ENCODE data around the gene PIP4K2A.
A peak's percentile ranks its signal among the peaks of the same experiment; 100 is the strongest.
"Not testable (repeated sequence)": the region's sequence is repeated elsewhere in the genome, so short reads cannot be mapped to it uniquely, and the experiment has no call there.

Gene PIP4K2A

GRCh38 chr10:22714479-22715289 is at the start of gene PIP4K2A:
TSS of gene PIP4K2A (minus strand) at chr10:22714578. CDS start at chr10:22714326, 252 bp downstream.
- peak; percentile 77 to 82 for DNase-seq

GRCh38 chr10:22761569-22762220 is 47.3 kb upstream of the PIP4K2A start:
- no peak for DNase-seq

- no peak for DNase-seq
Observed at GRCh38 chr10:22760025-22760424, 45.6 kb upstream of the PIP4K2A start.

DNA sequence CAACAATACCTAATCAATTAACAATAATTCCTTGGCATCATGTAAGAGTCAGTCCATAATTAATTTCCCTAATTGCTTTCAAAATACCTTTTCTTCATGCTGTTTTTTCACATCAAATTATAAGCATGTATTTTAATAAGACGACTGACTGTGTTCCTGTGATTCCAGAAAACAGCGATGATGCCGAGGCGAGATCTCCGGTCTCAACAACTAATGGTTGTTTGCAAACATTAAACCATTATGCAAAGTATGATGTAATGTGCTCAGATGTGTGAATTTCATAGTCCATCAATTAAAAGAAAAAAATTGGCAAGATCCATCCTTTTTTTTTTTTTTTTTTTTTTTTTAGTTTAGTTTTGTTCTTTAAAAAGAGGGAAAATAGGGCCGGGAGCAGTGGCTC is 44.5 kb upstream of the PIP4K2A start:
- no peak for DNase-seq

DNA sequence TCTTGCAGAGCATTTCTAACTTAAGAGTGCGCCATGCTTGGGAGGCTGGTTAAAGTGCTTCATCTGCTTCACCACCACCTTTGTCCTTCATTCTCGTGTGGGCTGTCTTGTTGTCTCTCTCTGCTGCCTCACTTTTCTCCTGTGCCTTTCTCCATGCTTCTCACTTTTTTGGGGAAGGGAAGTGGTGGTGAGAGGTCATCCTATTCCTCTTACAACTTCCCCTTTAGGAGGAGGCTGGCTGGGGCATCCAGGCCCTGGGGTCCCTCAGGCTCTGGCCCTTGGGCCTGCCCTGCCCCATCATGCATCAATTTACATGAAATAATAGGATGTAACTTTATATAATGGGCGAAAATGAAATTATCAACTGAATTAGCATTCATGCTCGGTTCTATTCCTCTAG is 39.9 kb upstream of the PIP4K2A start:
- DNase-seq = no peak

GRCh38 chr10:22753786-22754185 is 39.4 kb upstream of the PIP4K2A start:
- no peak for DNase-seq

DNA sequence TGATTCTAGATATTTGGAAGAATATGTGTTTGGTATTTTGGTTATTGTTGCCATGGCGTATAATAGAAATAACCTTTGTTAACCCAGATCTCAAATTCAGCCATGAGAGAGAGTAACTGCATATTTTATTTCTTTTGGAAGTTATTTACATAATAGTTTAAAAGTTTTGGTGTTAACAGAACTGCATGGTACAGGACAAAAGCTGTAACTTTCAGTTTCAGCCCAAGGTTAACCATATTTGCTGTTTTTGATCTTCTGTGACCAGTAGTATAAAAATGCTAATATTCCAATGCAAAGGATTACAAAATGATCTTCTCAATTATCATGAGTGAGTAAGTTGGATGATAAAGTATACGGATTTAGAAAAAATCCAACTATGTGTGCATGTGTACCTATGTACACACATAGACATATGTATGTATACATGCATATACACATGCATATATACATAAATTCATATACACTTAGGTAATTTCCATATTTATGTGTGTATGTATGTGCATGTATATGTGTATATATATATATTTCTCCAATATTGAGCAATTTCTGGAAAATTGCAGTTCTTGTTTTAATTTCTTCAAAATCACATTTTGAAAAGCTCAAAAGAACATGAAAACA is 38.0 kb upstream of the PIP4K2A start:
- DNase-seq = no peak

- DNase-seq = no peak
Observed at GRCh38 chr10:22750131-22750530, 35.8 kb upstream of the PIP4K2A start.

GRCh38 chr10:22744858-22745257 is 30.5 kb upstream of the PIP4K2A start:
- DNase-seq = not testable (repeated sequence)

- no peak for DNase-seq
Observed at GRCh38 chr10:22742678-22743077, 28.3 kb upstream of the PIP4K2A start.

DNA sequence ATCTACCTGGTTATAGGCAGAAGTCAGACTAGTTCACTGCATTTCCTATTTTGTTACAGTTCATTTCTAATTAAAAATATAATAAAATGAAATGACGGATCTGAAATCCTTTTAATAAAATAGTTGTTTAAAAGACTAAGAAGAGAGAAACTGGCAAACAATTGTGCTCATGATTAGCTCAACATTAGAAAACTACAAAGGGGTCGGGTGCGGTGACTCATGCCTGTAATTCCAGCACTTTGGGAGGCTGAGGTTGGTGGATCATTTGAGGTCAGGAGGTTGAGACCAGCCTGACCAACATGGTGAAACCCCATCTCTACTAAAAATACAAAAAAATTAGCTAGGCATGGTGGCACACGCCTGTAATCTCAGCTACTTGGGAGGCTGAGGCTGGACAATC is 27.3 kb upstream of the PIP4K2A start:
- not testable (repeated sequence) for DNase-seq

GRCh38 chr10:22740180-22740579 is 25.8 kb upstream of the PIP4K2A start:
- DNase-seq = no peak

- no peak for DNase-seq
Observed at GRCh38 chr10:22737587-22737986, 23.2 kb upstream of the PIP4K2A start.

DNA sequence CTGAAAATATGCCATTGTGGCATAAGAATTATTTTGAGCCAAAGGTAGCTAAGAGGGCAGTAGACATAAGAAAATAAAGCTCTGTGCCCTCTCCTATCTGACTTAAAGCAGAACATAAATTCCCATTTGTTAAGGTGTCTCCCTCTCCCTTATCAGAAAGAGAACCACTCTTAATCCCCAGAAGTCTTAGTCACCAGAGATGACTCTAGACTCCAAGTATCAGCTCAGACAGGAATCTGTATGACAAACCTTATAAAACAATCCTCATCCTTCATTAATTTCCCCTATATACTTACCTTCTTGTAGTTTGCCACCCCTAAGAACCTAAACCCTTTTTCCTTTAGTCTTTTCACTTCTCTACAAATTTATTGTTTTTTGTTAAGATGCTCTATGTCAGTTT is 21.8 kb upstream of the PIP4K2A start:
- DNase-seq = no peak

DNA sequence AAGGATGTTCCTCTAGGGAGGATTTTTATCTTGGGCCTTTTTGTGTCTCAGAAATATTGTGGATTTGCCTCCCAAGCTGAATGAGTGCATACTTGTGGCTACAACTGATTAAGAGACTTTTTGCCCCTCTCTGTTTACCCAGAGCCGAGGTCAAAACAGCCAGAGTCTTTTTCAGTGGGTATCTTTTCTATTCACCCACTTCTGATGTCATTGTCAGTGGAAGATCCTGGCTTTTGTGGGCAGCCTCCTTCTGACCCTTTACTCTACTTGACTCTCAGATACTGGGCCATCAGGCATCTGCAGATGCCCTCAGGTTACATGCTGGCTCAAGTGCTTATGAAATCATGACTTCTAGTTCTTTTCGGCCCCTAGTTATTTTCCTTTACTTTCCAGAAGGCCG is 19.6 kb upstream of the PIP4K2A start:
- DNase-seq = no peak

DNA sequence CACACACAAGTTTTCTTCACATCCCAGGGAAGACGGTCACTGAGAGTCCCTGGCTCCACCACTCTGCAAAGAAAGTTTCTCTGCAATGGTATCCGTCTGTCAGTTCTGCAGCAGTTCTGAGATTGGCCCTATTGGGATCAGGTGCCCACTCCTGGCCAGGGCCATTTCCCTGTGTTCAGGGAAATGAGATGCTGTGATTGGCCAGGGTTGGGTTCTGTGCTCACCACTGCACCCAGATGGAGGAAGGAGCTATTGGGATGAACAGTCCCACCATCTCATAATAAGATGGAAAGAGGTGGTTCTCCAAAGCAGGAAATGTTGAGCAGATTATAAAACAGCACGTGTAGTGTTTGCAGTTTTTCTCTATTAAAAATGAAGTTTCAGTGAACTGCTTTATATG is 13.3 kb upstream of the PIP4K2A start:
- no peak for DNase-seq

DNA sequence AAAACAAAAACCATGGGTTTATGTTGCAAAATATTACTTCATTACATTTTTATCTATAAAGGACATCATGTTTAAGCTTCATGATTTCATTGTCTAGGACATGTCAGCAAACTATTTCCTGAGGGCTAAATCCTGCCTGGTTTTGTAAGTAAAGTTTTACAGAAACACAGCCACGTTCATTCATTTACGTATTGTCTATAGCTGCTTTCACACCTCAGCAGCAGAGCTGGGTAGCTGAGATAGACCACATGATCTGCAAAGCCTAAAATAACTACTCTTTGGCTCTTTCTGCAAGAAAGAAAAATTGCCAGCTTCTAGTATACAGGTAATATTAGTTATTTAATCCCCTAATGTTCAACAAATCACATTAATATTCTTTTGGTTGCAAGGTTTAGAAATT is 12.7 kb upstream of the PIP4K2A start:
- no peak for DNase-seq

DNA sequence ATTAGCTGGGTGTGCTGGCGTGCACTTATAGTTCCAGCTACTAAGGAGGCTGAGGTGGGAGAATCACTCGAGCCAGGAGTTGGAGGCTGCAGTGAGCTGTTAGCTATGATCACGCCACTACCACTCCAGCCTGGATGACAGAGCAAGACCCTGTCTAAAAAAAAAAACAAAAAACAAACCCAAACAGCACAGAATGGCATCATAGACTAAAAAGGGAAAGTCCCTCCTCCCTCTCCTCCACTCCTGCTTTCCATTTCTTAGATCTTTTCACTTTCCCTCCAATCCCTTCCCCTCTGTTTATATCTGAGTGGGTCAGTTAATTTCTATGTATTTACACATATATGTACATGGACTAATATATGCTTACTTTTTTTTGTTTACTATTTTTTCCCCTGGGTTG is 10.4 kb upstream of the PIP4K2A start:
- DNase-seq = no peak

DNA sequence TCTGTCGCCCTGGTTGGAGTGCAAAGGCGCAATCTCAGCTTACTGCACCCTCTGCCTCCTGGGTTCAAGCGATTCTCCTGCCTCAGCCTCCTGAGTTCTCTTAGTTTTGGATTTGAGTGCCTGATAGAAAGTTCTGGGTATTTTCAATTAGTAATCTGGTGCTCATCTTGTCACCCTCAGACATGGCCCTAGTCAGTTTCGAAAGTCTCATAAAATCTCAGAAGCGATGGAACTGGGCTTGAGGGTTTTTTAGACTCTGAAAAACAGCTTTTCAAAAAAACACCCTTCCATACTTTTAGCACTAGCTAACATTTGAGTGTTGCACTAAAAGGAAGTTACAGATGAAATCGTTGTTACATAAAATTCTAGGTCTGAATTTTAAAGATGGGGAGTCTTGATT is 9.4 kb upstream of the PIP4K2A start:
- no peak for DNase-seq

GRCh38 chr10:22723343-22723779 is 9.0 kb upstream of the PIP4K2A start:
- no peak for DNase-seq

DNA sequence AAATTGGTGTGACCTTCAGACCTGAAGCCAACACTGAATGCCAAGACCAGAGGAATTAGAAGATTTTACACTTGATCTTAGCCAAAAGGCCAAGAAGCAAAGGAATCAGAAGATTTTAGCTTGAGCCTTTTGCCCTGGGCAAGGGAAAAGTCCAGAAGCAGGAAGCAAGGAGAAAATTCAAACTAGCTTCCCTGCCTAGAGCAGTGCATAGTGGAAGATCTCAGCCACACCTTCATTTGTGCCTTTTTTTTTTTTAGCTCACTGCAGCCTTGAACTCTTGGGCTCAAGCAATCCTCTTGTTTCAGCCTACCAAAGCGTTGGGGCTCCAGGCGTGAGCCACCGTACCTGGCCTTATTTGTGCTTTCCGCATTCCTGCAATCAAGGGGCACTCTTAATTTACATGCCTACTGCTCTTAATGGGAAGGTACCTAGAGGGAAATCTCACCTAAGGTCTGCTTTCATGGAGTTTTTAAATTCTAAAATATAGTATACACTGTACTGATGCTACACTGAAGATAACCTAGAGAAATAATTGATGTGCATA is 8.3 kb upstream of the PIP4K2A start:
- no peak for DNase-seq

DNA sequence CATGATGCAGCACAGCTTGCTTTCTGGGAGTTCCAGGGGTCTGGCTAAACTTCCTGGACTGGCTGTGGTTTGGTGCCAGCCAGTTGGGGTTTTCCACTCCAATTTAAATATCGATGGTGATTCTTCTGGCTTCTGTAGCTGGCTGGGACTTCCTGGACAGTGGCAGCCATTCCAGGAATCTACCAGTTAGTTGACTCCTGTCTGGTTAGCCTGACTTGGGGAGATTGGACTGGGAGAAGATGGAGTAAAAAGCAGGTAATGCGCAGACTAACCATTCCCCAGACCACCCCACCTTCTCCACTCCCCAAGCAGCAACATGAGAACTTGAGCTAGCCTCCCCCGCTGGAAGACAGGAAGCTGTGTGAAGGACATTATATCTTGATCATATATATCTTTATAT is 6.3 kb upstream of the PIP4K2A start:
- DNase-seq = no peak

GRCh38 chr10:22719406-22720042 is 5.1 kb upstream of the PIP4K2A start:
- no peak for DNase-seq

Measured in stimulated activated CD4-positive, alpha-beta T cell treated with anti-CD3 and anti-CD28 coated beads, Interleukin-2, amount 100 ng/mL, for 24 hours (primary cell).